Stimulated activated CD8-positive, alpha-beta memory T cell treated with anti-CD3 and anti-CD28 coated beads, Interleukin-15, amount 100 ng/mL, for 24 hours (primary cell): ENCODE results near the gene FN3KRP.
A peak's percentile ranks its signal among the peaks of the same experiment; 100 is the strongest.

Experiments used
- DNase-seq: peaks from one replicate; pipeline ENCODE4 v3.0.0-alpha.2; 2020; ENCODE audit warnings: low read depth

The FN3KRP gene

GRCh38 chr17:82687871-82688270 lies 28.6 kb upstream of the FN3KRP start:
- no peak for DNase-seq

DNA sequence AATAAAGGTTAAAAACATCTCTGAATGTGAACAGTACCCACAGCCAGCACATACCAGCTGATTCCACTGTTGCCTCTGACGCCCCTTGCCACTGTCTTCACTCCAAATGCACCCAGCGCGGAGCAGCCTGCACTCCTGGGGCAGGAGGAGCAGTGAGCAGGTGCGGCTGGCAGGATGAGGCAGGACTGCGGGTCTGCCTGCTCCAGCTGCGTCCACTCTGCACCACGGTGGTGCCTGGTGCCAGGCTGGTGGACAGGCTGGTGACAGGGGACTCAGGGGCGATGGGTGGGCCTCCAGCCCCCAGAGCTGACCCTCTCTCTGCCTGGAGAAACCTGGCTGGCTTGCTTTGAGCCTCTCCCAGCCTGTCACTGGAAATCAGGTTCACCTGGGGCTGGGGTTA lies 27.4 kb upstream of the FN3KRP start:
- no peak for DNase-seq

GRCh38 chr17:82690786-82691489 lies 25.6 kb upstream of the FN3KRP start:
- no peak for DNase-seq

DNA sequence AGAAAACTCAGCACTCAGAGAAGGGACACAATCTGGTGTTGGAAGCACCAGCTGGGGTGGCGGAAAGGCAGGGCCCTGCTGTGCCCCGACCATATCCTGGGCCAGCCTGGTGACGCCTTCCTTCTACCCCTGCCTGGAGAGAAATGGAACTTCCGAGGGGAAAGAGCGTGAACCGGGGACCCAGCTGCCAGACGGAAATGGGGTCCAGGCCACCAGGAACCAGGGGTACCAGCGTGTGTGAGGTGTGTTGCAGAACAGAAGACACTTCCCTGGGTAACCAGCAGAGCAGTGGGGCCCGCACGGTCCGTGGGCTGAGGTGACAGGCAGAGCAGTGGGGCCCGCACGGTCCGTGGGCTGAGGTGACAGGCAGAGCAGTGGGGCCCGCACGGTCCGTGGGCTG lies 24.8 kb upstream of the FN3KRP start:
- no peak for DNase-seq

DNA sequence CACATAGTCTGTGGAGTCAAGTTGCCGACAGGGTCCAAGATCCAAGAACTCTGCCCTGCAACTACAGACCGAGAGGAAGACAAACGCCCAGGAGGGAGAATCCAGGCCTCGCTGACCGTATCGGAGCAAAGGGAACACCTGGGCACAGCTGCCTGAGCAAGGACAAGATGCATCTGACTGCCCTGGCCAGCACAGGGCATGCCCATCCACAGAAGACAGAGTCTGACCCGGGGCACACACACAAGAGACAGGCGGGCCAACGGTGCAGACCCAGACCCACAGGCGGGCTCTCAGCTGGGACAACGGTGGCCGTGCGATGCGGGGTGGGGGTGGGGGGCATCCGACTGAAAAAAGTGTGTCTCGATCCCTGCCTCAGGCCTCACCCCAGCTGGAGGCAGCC lies 24.2 kb upstream of the FN3KRP start:
- no peak for DNase-seq

DNA sequence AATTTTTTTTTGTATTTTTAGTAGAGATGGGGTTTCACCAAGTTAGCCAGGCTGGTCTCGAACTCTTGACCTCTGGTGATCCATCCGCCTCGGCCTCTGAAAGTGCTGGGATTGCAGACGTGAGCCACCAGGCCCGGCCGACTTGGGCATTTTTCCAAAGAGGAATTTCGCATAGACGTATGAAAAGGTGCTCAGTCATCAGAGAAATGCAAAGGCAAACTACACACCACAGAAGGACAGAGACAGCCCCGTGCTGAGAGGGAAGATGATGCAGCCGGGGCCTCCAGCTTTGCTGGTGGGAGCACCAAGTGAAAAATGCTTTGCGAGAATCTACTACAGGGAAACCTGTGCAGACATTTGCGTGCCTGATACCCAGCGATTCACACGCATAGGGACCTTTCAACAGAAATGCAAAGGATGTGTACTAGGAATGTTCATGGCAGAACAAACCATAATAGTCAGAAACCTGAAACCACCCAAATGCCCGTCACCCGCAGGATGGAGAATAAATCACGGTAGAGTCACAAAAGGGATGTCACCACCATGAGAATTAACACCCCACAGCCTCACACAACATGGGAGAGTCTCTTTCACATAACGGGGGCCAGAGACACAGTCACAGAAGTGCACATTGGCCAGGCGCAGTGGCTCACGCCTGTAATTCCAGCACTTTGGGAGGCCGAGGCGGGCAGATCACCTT lies 23.2 kb upstream of the FN3KRP start:
- no peak for DNase-seq

DNA sequence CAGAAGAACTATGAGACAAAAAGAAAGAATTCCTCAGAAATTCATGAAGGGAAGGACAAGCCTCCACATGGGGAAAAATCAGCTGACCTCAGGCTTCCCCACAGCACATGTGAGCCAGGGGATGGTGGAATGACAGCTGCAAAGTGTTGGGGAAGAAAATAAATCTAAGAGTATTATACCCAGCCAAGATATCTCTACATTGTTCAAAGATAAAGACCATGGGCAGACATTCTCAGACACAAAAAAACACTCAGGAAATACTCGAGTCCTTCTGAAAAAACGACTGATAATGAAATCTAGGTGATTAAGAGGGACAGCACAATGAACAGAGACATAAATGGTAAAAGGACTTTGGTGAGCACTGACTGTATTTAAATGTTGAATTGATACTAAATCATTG lies 21.9 kb upstream of the FN3KRP start:
- no peak for DNase-seq

DNA sequence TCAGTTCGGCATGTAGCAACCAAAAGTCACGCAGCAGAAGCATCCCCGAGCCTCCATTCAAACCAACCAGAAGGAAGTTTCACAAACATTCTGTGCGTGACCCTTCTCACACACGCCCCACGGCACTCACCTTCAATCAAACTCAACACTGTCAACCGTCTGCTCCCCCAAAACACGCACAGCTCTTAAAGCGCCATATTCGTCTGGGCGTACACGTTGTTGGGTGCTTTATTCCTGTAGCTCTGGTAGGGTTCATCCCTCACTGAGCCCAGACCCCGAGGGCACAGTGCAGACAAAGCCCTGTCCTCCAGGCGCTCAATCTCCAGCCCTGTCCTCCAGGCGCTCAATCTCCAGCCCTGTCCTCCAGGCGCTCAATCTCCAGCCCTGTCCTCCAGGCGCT lies 20.2 kb upstream of the FN3KRP start:
- no peak for DNase-seq

DNA sequence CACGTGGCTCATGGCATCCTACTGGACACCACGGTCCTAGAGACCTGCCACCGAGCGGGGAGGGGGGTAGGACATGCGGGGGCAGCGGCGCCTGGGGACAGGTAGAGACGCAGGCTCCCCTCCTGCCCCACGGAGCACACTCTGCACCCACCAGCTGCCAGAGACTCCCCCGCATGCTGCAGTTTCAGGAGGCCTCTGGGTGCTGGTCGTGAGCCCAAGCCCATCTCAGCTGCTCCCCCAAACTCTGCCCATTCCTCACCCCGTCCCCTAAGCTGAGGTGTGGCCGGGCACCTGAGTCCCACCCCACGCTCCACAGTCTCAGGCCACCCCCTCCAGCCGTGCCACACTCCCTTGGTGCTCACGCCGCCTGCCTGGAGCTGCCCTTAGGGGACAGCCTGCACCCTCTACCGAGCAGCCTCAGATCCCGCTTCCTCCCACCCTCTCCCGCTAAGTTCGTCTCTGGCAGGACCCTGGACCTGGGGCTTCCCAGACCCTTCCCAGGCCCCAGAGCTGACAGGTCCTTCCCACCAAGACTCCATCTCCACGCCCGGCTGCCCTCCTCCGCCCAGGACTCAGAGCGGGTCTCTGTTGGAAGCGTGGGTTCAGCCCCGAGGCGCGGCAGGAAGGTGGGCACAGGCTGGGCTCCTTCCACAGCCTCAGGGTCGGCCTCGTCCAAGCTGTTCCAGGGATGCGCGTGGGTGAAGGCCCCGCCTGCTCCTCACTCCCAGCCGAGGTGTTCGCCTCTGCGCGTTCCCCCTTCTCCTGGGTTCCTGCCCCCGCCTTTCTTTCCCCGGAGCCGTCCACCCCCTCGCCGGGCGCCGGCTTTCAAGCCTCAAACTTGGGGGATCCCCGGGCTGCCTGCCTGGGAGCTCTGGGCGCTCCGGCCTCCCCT lies 19.3 kb upstream of the FN3KRP start:
- DNase-seq: no peak

- no peak for DNase-seq
Observed at GRCh38 chr17:82697808-82698064, 18.8 kb upstream of the FN3KRP start.

DNA sequence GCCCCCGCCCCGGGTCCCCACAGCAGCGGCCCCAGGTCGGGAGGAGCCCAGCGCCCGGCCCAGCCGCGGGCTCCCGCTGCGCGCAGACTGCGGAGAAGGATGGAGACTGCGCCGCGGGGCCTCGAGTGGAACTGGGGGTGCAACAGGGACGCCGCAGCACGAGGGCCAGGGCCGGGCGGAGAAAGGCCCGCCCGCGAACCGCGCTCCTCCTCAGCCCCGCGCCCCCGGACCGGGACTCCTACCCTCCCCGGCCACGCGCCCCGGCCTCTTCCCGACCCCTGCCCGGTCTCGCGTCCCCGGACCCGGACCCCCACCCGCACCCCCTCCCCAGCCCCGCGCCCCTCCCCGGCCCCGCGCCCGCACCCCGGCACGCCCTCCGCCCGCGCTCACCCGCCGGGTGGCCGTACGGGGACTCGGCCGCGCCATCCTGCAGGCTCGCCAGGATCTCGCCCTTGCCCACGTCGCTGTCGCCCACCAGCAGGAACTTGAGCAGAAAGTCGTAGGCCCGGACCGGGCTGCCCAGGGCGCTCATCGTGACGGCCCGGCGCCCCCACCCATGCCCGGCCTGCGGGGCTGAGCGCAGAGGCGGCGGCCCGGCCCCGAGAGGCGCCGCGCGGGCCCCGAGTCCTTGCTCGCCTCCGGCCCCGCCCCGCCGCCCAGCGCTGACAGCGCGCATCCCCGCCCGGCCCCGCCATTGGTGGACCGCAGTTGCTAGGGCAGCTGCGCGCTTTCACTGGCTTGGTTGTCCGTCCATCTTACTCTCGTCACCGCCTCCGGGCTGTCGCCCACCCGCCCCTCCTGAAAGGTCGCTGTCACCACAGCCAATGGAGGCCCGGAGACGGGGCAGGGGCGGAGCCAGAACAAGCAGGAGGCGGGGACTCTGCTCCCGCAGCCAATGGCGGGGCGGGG lies 18.2 kb upstream of the FN3KRP start, which contains the start of gene RAB40B:
Gene RAB40B (minus strand): TSS at position 634 of the 909 bp plus-strand sequence. CDS start 102 bp downstream, at position 532.
- DNase-seq: peak; percentile 91

GRCh38 chr17:82698974-82699442 lies 17.5 kb upstream of the FN3KRP start:
- DNase-seq: no peak

GRCh38 chr17:82699551-82699950 lies 17.0 kb upstream of the FN3KRP start:
- DNase-seq: no peak

DNA sequence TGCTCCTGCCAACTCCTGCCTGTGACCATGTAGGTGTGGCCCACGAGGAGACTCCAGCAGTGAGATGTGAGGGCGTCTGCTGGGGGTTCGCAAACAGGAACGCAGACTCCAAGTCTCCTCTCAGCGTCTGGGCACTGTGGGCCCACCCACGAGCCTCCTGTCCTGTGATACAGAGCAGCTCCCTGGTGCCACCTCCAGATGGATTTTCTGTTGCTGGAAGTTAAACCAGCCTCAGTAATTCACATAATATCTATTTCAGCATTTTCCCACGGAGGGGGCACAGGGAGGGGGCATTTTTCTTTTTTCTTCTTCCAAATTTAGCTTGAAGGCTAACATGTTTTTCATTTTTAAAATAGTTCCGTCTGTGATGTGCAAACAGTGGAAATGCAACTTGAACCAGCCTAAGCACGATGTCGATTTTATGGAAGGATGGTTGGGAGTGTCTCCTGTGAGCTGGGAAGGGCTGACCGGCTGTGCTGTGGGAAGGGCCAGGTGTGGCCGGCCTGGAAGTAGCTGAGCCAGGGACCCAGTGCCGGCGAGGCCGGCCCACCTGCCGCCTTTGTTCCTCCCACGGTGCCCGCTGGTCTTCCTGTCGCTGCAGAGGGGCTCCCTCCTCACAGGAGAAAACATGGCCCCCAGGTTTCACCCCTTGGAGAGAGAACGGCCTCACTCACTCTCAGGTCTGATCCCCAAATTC lies 14.1 kb upstream of the FN3KRP start:
- DNase-seq: no peak

GRCh38 chr17:82703036-82703745 lies 13.3 kb upstream of the FN3KRP start:
- no peak for DNase-seq

DNA sequence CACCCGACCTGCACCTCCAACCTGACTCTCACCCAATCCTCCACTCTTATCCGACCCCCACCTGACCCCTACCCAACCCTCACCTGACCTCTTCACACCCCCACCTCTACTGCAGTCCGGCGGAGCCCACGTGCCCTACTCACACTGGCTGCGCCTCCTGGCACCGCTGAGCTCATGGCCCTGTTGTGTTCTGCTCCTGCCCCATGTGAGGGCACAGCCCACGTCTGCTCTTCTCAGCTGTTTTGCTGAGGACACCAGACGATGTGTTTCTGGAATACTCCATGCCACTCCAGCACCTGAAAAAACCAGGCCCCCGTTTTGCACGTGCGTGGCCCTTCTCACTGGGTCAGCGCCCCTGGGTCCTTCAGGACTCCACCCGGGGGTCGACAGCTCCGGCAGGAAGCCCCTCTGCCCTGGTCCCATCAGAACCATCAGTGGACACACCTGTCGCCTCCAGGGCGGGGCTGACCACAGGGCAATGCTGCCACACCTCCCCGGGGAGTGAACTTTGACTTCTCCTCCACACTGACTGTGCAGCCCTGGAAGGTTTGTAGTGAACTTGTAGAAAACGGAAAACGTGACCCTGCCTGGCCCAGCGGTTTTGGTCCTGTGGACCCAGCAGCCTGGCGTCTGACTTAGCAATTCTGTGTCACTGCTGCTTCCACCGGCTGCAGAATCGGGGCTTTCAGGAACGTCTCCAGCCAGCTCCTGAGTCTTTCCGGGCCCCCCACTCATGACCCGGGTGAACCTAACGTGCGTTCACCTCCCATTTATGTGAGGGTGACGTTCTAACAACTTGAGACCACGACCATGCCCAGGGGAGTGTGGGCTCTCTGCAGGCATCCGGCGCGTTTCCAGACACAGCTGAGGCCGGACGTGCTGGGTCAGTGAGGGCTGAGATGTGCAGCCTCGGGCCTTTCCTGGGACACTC lies 12.3 kb upstream of the FN3KRP start:
- DNase-seq: no peak

- DNase-seq: no peak
Observed at GRCh38 chr17:82704886-82705285, 11.6 kb upstream of the FN3KRP start.

GRCh38 chr17:82705756-82706155 lies 10.8 kb upstream of the FN3KRP start:
- no peak for DNase-seq

- DNase-seq: no peak
Observed at GRCh38 chr17:82709024-82709675, 7.4 kb upstream of the FN3KRP start.
